ENCODE measurements around the gene SYN1.

- TF ChIP-seq CTCF (IDR thresholded peaks at IDR 0.05; ENCODE audit: low read depth, low read length): no peak
- no peak for TF ChIP-seq EZH2phosphoT487 (IDR thresholded peaks at IDR 0.05; ENCODE audit: low read depth)
These were observed 18.0 kb upstream of the SYN1 start for GRCh38 chrX:47637546-47638195.
